OCI-LY7 (cell line): ENCODE data around the gene ARHGAP18. TPM values are rescaled to one million over a fixed set of nuclear protein-coding genes. Genes with fewer than 3 reads are reported as not detected.
A peak's percentile ranks its signal among the peaks of the same experiment; 100 is the strongest.

Source experiments
- BruUV-seq: library from RNA; stranded (reverse); fragments of 400-500 nt; replicated peaks from 2 replicates; lab custom pipeline; 2021; lab: Mats Ljungman, UMichigan
- CTCF ChIA-PET: fragments of 300-600 bp; sonication (Branson Sonifier 250); formaldehyde crosslinking; loops from one replicate; lab custom pipeline; 2022; ENCODE audit warnings: antibody characterized with exemption; ENCODE audit not compliant: unreplicated experiment; lab: Charles Lee
- POLR2A ChIA-PET: fragments of 300-600 bp; sonication (Branson Sonifier 250); formaldehyde crosslinking; loops from one replicate; lab custom pipeline; 2022; ENCODE audit warnings: antibody characterized with exemption; lab: Charles Lee
- DNase-seq: peaks from one replicate; pipeline ENCODE4 v3.0.0-alpha.2; 2015; ENCODE audit warnings: low spot score
- H2AFZ ChIP-seq: fragments of 200-600 bp; sonication (generic), shearing (Covaris generic); 2 replicates; pipeline ENCODE4 v1.6.1; 2014; ENCODE audit warnings: mild to moderate bottlenecking, antibody characterized with exemption, low read length, moderate library complexity
- H3K27ac ChIP-seq: fragments of 200-600 bp; sonication (generic); 2 replicates; pipeline ENCODE4 v1.5.1; 2014; ENCODE audit warnings: mixed run types, low read depth, mild to moderate bottlenecking, moderate library complexity, low read length, inconsistent platforms; ENCODE audit not compliant: poor library complexity, severe bottlenecking
- H3K36me3 ChIP-seq: fragments of 200-600 bp; sonication (generic); 2 replicates; pipeline ENCODE4 v1.6.1; 2014; ENCODE audit warnings: mild to moderate bottlenecking, antibody characterized with exemption, low read length, moderate library complexity, mixed read lengths; ENCODE audit not compliant: insufficient read depth
- H3K4me1 ChIP-seq: fragments of 200-600 bp; sonication (generic); 2 replicates; pipeline ENCODE4 v1.5.1; 2014; ENCODE audit warnings: mild to moderate bottlenecking, low read length; ENCODE audit not compliant: insufficient read depth, poor library complexity, severe bottlenecking
- H3K4me2 ChIP-seq: fragments of 200-600 bp; sonication (generic); 2 replicates; pipeline ENCODE4 v1.6.1; 2014; ENCODE audit warnings: mild to moderate bottlenecking, low read length
- H3K4me3 ChIP-seq: fragments of 200-600 bp; sonication (generic); 2 replicates; pipeline ENCODE4 v1.5.1; 2014; ENCODE audit warnings: mild to moderate bottlenecking, low read depth, low read length; ENCODE audit not compliant: poor library complexity, severe bottlenecking
- H3K79me2 ChIP-seq: fragments of 200-600 bp; sonication (generic); 2 replicates; pipeline ENCODE4 v1.6.1; 2016; ENCODE audit warnings: low read depth, mild to moderate bottlenecking, low read length, moderate library complexity, mixed read lengths; ENCODE audit not compliant: insufficient read depth
- H3K9me2 ChIP-seq: fragments of 200-600 bp; sonication (generic); 2 replicates; pipeline ENCODE4 v1.6.1; 2016; ENCODE audit warnings: mild to moderate bottlenecking, low read length, mixed read lengths; ENCODE audit not compliant: insufficient read depth
- H3K9me3 ChIP-seq: fragments of 200-600 bp; sonication (generic); 2 replicates; pipeline ENCODE4 v1.6.1; 2014; ENCODE audit warnings: mild to moderate bottlenecking, mixed run types, low read length, mixed read lengths
- H4K20me1 ChIP-seq: fragments of 200-600 bp; sonication (generic); 2 replicates; pipeline ENCODE4 v1.6.1; 2014; ENCODE audit warnings: mild to moderate bottlenecking, antibody characterized with exemption, low read length, moderate library complexity, mixed read lengths; ENCODE audit not compliant: insufficient read depth
- EZH2phosphoT487 ChIP-seq: fragments of 200-600 bp; sonication (generic); IDR thresholded peaks from 2 replicates; pipeline ENCODE4 v1.6.1; 2018; ENCODE audit warnings: low read depth, borderline replicate concordance, mild to moderate bottlenecking, mixed run types, antibody characterized with exemption, low read length, moderate library complexity, mixed read lengths
- intact Hi-C: fragments of 100-400 bp; cut with micrococcal nuclease; formaldehyde crosslinking; loops from one replicate; pipeline ENCODE4 v1.10.0; 2022; ENCODE audit not compliant: unreplicated experiment
- total RNA-seq, 2 experiments: library from RNA; depleted of rRNA in 1 of 2; stranded (reverse); fragments of >200 nt in 1 of 2; shearing (Covaris generic) in 1 of 2; gene quantifications; 2 replicates each; pipeline ENCODE4 v1.2.3, GENCODE V29; 2014 to 2022
- TF ChIP-seq, protein P1 (sequence below): fragments of 200-600 bp; sonication (generic); conservative IDR thresholded peaks from 2 replicates; pipeline ENCODE4 v1.5.1; 2014; ENCODE audit warnings: mild to moderate bottlenecking, antibody characterized with exemption, low read length, moderate library complexity, mixed read lengths

Gene ARHGAP18
- total RNA-seq, 2 experiments from 2014 or later, result 4.8 to 7.5 TPM

GRCh38 chr6:129624488-129624887 lies 85.5 kb downstream of the ARHGAP18 start:
- Histone ChIP-seq H3K4me2 (no peak overlapping the region), H3K9me3 (no peaks in the 10 kb centered on the region), H4K20me1 (no peaks in the 10 kb centered on the region), H3K9me2 (no peaks in the 10 kb centered on the region), H3K79me2 (no peaks in the 10 kb centered on the region), H3K4me1 (no peaks in the 10 kb centered on the region), H3K4me3 (no peak overlapping the region), H3K36me3 (no peaks in the 10 kb centered on the region), H3K27ac (no peak overlapping the region), H2AFZ (no peak overlapping the region)
- ChIA-PET POLR2A (no interaction called here), CTCF (no interaction called here)
- no TSS peak for BruUV-seq
- no peak for DNase-seq
- intact Hi-C loops, result no loop called here
- no peak for TF ChIP-seq EZH2phosphoT487
- TF ChIP-seq, protein P1, sequence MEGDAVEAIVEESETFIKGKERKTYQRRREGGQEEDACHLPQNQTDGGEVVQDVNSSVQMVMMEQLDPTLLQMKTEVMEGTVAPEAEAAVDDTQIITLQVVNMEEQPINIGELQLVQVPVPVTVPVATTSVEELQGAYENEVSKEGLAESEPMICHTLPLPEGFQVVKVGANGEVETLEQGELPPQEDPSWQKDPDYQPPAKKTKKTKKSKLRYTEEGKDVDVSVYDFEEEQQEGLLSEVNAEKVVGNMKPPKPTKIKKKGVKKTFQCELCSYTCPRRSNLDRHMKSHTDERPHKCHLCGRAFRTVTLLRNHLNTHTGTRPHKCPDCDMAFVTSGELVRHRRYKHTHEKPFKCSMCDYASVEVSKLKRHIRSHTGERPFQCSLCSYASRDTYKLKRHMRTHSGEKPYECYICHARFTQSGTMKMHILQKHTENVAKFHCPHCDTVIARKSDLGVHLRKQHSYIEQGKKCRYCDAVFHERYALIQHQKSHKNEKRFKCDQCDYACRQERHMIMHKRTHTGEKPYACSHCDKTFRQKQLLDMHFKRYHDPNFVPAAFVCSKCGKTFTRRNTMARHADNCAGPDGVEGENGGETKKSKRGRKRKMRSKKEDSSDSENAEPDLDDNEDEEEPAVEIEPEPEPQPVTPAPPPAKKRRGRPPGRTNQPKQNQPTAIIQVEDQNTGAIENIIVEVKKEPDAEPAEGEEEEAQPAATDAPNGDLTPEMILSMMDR, result no peak

DNA sequence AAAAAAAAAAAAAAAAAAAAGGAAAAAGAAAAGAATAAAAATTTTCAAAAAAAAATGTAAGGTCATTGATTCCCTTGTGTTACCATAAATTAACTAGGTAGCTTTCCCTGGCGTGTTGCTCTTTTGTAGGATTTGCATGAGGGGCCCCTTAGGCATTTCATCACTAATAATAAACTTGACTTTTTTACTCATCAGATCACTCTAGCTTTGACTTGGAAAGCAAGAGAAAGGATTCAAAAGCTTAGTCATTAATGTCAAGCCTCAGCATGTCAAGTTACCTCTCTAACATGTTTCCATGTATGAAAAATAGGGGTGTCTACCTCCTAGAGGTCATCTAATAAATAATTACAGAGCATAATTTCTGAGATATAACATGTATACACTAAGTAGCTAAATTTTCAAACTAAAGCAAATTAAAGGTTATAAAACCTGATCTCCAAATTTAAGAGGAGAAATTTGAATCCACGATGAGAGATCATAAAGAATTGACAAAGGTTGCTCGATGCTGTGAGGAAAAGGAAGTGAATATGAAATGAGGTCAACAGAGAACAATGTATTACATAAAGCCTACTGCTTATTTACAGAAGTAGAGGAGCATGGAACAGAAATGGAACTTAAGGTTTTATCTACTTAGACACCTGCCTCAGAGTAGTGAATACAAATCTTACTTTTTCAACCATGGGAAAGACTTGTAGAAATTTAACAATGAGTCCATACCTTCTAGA lies 86.8 kb downstream of the ARHGAP18 start:
- Histone ChIP-seq H3K9me2 (no peaks in the 10 kb centered on the region), H2AFZ (no peak overlapping the region), H3K36me3 (no peaks in the 10 kb centered on the region), H3K9me3 (no peaks in the 10 kb centered on the region), H3K4me1 (no peaks in the 10 kb centered on the region), H3K4me3 (no peak overlapping the region), H3K79me2 (no peaks in the 10 kb centered on the region), H3K4me2 (no peak overlapping the region), H3K27ac (no peak overlapping the region), H4K20me1 (no peaks in the 10 kb centered on the region)
- TF ChIP-seq EZH2phosphoT487, result no peak
- TF ChIP-seq, protein P1, result no peak
- CTCF ChIA-PET, result no interaction called here
- POLR2A ChIA-PET, result interaction anchor here (0.5 to 1.4 kb wide), 5 partner anchors 17 to 103 kb away, joined by 3 to 4 read pairs (median 3); no protein-coding TSS in a partner anchor
- intact Hi-C loops, result no loop called here
- BruUV-seq, result no TSS peak
- no peak for DNase-seq

GRCh38 chr6:129621252-129621651 lies 88.7 kb downstream of the ARHGAP18 start:
- BruUV-seq, result no TSS peak
- ChIA-PET CTCF (no interaction called here), POLR2A (interaction anchor here (1.2 kb wide), 1 partner anchor 10 kb away, joined by 3 read pairs; no protein-coding TSS in a partner anchor)
- Histone ChIP-seq H4K20me1 (no peaks in the 10 kb centered on the region), H3K27ac (no peak overlapping the region), H3K4me2 (no peak overlapping the region), H3K4me3 (no peak overlapping the region), H3K36me3 (no peaks in the 10 kb centered on the region), H3K4me1 (no peaks in the 10 kb centered on the region), H2AFZ (no peak overlapping the region), H3K79me2 (no peaks in the 10 kb centered on the region), H3K9me3 (no peaks in the 10 kb centered on the region), H3K9me2 (no peaks in the 10 kb centered on the region)
- intact Hi-C loops, result no loop called here
- DNase-seq, result peak; percentile 16
- TF ChIP-seq EZH2phosphoT487, result no peak
- TF ChIP-seq, protein P1, result peak; percentile 68
